ENCODE results near the gene KNL1.

DNA sequence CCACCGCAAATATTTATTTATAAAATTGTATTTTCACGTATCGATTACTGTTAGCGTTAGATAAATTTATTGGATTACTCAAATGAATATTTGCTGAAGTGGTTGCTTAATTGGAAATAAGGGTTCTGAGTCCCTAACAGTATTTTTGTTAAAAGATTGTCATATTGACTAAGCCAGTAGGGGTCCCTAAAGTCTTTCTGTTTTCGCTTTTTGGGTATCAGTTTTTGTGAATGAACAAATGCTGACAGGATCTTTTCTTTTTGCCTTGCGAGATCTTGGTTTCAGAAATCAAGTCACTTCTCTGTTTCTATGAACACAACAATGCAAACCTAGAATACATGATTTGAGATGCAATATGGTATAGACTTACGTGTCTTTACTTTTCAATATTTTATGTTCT lies 108.0 kb downstream of the KNL1 start:
- no peak for TF ChIP-seq FOXM1 (IDR thresholded peaks at IDR 0.05; ENCODE audit: borderline replicate concordance, low read depth)
- TF ChIP-seq USF1 (IDR thresholded peaks at IDR 0.05): no peak
- TF ChIP-seq RAD21 (IDR thresholded peaks at IDR 0.05; ENCODE audit: low read depth): peak; percentile 17; the same call in 1 of the 2 replicates
- TF ChIP-seq, protein P1, sequence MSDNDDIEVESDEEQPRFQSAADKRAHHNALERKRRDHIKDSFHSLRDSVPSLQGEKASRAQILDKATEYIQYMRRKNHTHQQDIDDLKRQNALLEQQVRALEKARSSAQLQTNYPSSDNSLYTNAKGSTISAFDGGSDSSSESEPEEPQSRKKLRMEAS (IDR thresholded peaks at IDR 0.05): no peak
- TF ChIP-seq TAF1 (IDR thresholded peaks at IDR 0.05; ENCODE audit: low read depth): no peak
- TF ChIP-seq YY1 (IDR thresholded peaks at IDR 0.05; ENCODE audit: low read depth): no peak
- TF ChIP-seq CEBPB (IDR thresholded peaks at IDR 0.05): no peak
- TF ChIP-seq TEAD4 (IDR thresholded peaks at IDR 0.05): no peak
- TF ChIP-seq ZBTB7A (IDR thresholded peaks at IDR 0.05; ENCODE audit: low read depth): no peak
- no peak for TF ChIP-seq NFIC (IDR thresholded peaks at IDR 0.05)
- no peak for TF ChIP-seq CREB1 (IDR thresholded peaks at IDR 0.05; ENCODE audit: low read depth)
- TF ChIP-seq EP300 (IDR thresholded peaks at IDR 0.05; ENCODE audit: borderline replicate concordance): no peak
- no peak for TF ChIP-seq EGR1 (IDR thresholded peaks at IDR 0.05)
